ENCODE data around the gene CHCHD2.

CHCHD2 gene

DNA sequence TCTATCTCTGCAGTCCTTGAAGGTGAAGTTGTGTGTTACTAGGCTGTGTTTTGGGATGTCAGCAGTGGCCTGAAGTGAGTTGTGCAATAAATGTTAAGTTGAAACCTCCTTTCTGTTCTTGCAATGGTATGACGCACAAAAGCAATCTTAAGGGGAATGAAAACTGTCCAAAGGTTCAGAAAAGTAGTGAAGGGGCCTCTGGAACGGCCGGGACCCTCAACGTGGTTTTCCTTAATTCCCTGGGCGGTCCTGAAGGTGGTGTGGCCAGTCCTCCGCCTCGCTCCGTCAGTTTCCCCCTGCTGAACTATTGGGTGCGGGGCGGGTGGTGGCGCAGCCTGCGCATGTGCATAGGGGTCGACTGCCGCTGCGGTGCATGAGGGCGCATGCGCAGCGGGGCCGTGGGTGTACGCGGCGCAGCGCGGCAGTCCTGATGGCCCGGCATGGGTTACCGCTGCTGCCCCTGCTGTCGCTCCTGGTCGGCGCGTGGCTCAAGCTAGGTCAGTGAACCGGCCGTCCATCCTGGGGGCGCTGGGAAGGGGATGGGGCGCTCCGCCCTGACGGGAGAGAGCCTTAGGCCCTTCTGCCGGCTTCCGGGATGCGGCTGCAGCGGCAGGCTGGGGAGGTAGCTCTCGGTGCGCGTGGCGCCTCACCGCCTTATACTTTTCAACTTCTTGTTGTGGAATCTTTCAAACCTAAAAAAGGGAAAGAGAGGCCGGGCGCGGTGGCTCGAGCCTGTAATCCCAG lies 42.2 kb downstream of the CHCHD2 start, which contains the start of gene SUMF2:
Gene SUMF2 (plus strand): TSS at position 405 of the 744 bp plus-strand sequence. CDS start 26 bp downstream, at position 431.
- DNase-seq (ENCODE audit: low read depth): peak; percentile 49
- TF ChIP-seq, protein P1, sequence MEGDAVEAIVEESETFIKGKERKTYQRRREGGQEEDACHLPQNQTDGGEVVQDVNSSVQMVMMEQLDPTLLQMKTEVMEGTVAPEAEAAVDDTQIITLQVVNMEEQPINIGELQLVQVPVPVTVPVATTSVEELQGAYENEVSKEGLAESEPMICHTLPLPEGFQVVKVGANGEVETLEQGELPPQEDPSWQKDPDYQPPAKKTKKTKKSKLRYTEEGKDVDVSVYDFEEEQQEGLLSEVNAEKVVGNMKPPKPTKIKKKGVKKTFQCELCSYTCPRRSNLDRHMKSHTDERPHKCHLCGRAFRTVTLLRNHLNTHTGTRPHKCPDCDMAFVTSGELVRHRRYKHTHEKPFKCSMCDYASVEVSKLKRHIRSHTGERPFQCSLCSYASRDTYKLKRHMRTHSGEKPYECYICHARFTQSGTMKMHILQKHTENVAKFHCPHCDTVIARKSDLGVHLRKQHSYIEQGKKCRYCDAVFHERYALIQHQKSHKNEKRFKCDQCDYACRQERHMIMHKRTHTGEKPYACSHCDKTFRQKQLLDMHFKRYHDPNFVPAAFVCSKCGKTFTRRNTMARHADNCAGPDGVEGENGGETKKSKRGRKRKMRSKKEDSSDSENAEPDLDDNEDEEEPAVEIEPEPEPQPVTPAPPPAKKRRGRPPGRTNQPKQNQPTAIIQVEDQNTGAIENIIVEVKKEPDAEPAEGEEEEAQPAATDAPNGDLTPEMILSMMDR (IDR thresholded peaks at IDR 0.05; ENCODE audit: control insufficient read depth, insufficient read depth, low read depth, low read length, missing control alignments): peak; percentile 23
- peak within 1 kb of the TSS; percentile 84 for H3K4me3 ChIP-seq (ENCODE audit: control insufficient read depth, low read depth, low read length)

DNA sequence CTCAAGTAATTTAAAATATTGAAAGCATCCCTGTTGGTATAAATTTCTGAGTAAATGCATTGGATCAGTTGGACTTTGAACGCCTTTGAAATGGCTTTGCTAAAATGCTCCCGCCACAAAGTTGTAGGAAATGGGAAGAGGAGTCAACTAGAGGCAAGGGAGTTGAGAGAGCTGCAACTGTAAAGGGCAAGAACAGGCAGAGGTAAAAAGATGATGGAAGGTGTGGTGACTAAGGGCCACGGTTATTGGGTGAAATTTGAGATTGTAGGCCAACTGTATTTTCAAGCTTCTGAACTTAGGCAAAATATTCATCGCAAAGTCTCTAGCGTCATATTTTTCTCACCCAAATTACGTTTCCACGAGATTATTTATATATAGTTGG lies 42.8 kb downstream of the CHCHD2 start:
- TF ChIP-seq, protein P1 (IDR thresholded peaks at IDR 0.05; ENCODE audit: control insufficient read depth, insufficient read depth, low read depth, low read length, missing control alignments): no peak
- no peak overlapping the region for H3K4me3 ChIP-seq (ENCODE audit: control insufficient read depth, low read depth, low read length)
- no peak for DNase-seq (ENCODE audit: low read depth)

DNA sequence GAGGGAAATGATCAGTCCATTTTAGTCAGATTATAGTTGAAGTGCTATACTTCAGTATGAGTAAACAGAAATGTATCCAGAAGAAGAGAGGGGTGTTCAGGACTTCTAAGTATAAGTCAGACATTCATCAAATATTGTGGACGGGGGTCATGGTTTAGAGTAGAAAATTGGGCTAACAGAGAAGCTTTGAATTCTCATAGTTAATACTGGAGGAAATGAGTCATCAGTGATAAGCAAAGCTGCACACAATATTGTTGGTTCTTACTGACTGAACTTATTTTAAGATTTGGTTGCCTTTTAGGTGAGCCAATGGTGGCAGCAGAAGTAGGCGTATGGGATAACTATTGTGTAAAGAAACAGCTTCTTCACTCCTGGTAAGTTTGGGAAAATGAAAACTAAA lies 43.9 kb downstream of the CHCHD2 start:
- DNase-seq (ENCODE audit: low read depth): peak; percentile 42
- no peak overlapping the region for H3K4me3 ChIP-seq (ENCODE audit: control insufficient read depth, low read depth, low read length)
- TF ChIP-seq, protein P1 (IDR thresholded peaks at IDR 0.05; ENCODE audit: control insufficient read depth, insufficient read depth, low read depth, low read length, missing control alignments): no peak

DNA sequence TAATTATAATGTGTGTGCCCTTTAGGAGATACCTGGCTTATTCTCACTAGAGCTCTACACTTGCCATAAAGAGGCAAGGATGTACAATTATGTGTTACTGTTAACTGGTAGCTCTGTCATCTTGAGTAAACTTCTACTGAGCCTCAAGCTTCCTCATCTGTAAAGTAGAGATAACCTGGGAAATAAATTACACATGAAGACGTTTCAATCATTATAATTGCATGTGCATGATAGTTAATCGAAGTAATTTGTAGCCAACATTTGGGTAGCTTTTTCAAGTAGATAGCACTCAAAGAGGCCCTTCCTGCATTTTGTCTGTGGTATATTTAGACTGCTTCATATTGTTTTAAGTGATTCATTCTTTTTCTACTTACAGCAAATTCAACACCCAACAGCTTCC lies 52.3 kb downstream of the CHCHD2 start:
- TF ChIP-seq, protein P1 (IDR thresholded peaks at IDR 0.05; ENCODE audit: control insufficient read depth, insufficient read depth, low read depth, low read length, missing control alignments): no peak
- no peak for DNase-seq (ENCODE audit: low read depth)
- no peak overlapping the region for H3K4me3 ChIP-seq (ENCODE audit: control insufficient read depth, low read depth, low read length)

DNA sequence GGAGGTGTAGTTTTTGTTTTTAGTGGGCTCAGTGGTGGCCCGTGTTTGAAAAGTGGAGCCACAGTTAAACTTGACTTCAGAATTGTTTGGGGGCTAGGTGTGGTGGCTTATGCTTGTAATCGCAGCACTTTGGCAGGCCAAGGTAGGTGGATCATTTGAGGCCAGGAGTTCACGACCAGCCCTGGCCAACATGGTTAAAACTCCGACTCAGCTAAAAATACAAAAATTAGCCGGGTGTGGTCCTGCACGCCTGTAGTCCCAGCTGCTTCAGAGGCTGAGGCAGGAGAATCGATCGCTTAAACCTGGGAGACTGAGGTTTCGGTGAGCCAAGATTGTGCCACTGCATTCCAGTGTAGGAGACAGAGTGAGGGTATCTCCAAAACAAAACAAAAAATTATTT lies 52.9 kb downstream of the CHCHD2 start:
- DNase-seq (ENCODE audit: low read depth): no peak
- TF ChIP-seq, protein P1 (IDR thresholded peaks at IDR 0.05; ENCODE audit: control insufficient read depth, insufficient read depth, low read depth, low read length, missing control alignments): no peak
- H3K4me3 ChIP-seq (ENCODE audit: control insufficient read depth, low read depth, low read length): no peak overlapping the region

Measured in AG09309 (cell line).